ENCODE results near the gene SEC16A.
"Not testable (repeated sequence)": the region's sequence is repeated elsewhere in the genome, so short reads cannot be mapped to it uniquely, and the experiment has no call there.

SEC16A gene

GRCh38 chr9:136438548-136439480 is 44.0 kb downstream of the SEC16A start:
- peak; percentile 43 for DNase-seq (ENCODE audit: low read depth, low spot score)

GRCh38 chr9:136437839-136438547 is 44.8 kb downstream of the SEC16A start:
- DNase-seq (ENCODE audit: low read depth, low spot score), result no peak

- DNase-seq (ENCODE audit: low read depth, low spot score), result no peak
Measured at GRCh38 chr9:136437430-136437829, 45.4 kb downstream of the SEC16A start.

GRCh38 chr9:136436055-136436634 is 46.7 kb downstream of the SEC16A start:
- DNase-seq (ENCODE audit: low read depth, low spot score), result no peak

GRCh38 chr9:136434580-136435169 is 48.2 kb downstream of the SEC16A start:
- DNase-seq (ENCODE audit: low read depth, low spot score), result no peak

GRCh38 chr9:136433849-136434579 is 48.8 kb downstream of the SEC16A start:
- no peak for DNase-seq (ENCODE audit: low read depth, low spot score)

GRCh38 chr9:136433043-136433715 is 49.7 kb downstream of the SEC16A start:
- DNase-seq (ENCODE audit: low read depth, low spot score), result no peak

GRCh38 chr9:136432591-136432990 is 50.2 kb downstream of the SEC16A start:
- DNase-seq (ENCODE audit: low read depth, low spot score), result no peak

GRCh38 chr9:136431782-136432350 is 51.0 kb downstream of the SEC16A start:
- DNase-seq (ENCODE audit: low read depth, low spot score), result no peak

- DNase-seq (ENCODE audit: low read depth, low spot score), result no peak
Measured at GRCh38 chr9:136430588-136431234, 52.1 kb downstream of the SEC16A start.

- no peak for DNase-seq (ENCODE audit: low read depth, low spot score)
Measured at GRCh38 chr9:136429683-136430491, 53.0 kb downstream of the SEC16A start.

GRCh38 chr9:136429075-136429628 is 53.7 kb downstream of the SEC16A start:
- DNase-seq (ENCODE audit: low read depth, low spot score), result no peak

GRCh38 chr9:136426787-136427186 is 56.1 kb downstream of the SEC16A start:
- DNase-seq (ENCODE audit: low read depth, low spot score), result no peak

- not testable (repeated sequence) for DNase-seq (ENCODE audit: low read depth, low spot score)
Measured at GRCh38 chr9:136425367-136425766, 57.5 kb downstream of the SEC16A start.

GRCh38 chr9:136424750-136425362 is 58.0 kb downstream of the SEC16A start:
- DNase-seq (ENCODE audit: low read depth, low spot score), result no peak

GRCh38 chr9:136423432-136424146 is 59.3 kb downstream of the SEC16A start:
- no peak for DNase-seq (ENCODE audit: low read depth, low spot score)

- no peak for DNase-seq (ENCODE audit: low read depth, low spot score)
Measured at GRCh38 chr9:136422876-136423275, 60.0 kb downstream of the SEC16A start.

- DNase-seq (ENCODE audit: low read depth, low spot score), result no peak
Measured at GRCh38 chr9:136421791-136422190, 61.0 kb downstream of the SEC16A start.
